Upper lobe of right lung (tissue), 1 donor: ENCODE measurements around the gene MIX23. TPM values are rescaled to one million over a fixed set of nuclear protein-coding genes. Genes with fewer than 3 reads are reported as not detected.

Experiments used
- ATAC-seq: fragments of 200-7000 bp; cut with Tn5 transposase; one replicate; pipeline ENCODE4 v1.9.1; 2020; ENCODE audit warnings: mild to moderate bottlenecking, moderate library complexity
- DNase-seq: peaks from one replicate; pipeline ENCODE4 v3.0.0-alpha.2; 2020
- H3K27ac ChIP-seq: fragments of 200-600 bp; one replicate; pipeline ENCODE4 v1.8.0; 2022
- H3K27me3 ChIP-seq: fragments of 200-600 bp; one replicate; pipeline ENCODE4 v1.8.0; 2022; ENCODE audit warnings: mild to moderate bottlenecking
- H3K36me3 ChIP-seq: fragments of 200-600 bp; one replicate; pipeline ENCODE4 v1.8.0; 2022
- H3K4me1 ChIP-seq: fragments of 200-600 bp; one replicate; pipeline ENCODE4 v1.8.0; 2022
- H3K4me3 ChIP-seq: fragments of 200-600 bp; one replicate; pipeline ENCODE4 v1.8.0; 2022; ENCODE audit warnings: mild to moderate bottlenecking
- H3K9me3 ChIP-seq: fragments of 200-600 bp; one replicate; pipeline ENCODE4 v1.8.0; 2022
- intact Hi-C: fragments of 100-400 bp; cut with DNase I; formaldehyde crosslinking; loops from one replicate; pipeline ENCODE4 v1.11.0; 2022
- total RNA-seq: library from RNA; stranded (reverse); fragmentation: NEBNext Ultra II Directional; extraction: Animal tissue kit (Norgen Biotek cat#: 25700); gene quantifications from one replicate; pipeline ENCODE4 v1.2.1, GENCODE V29; 2021
- TF ChIP-seq, protein P1 (sequence below): fragments of 200-600 bp; IDR thresholded peaks from one replicate; pipeline ENCODE4 v1.8.0; 2022; ENCODE audit warnings: antibody characterized with exemption
- donor health status: DM: no; HTN: yes; CAD: no; lungs with severe emphysema.

MIX23 gene
- total RNA-seq, 1 donor from 2014 or later = 20.9 TPM

DNA sequence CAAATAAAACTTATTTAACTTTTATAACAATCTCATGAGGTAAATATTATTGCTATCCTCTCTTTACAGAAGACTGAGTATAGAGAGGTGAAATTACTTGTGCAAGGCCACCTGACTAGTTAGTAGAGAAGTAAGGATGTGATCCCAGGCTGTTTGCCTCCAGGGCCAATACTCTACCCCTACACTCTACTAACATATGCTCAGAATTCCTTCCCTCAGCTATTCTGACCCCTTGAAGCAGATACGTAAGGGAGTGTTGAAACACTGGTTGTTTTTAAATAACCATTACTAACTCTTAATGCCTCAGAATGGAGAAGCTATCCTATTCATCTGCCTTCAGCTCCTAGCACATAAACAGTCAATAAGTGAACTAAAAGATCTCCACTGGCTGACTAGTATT lies 33.9 kb downstream of the MIX23 start:
- ATAC-seq = no peak
- no peaks in the 10 kb centered on the region for H3K4me1 ChIP-seq
- no peaks in the 10 kb centered on the region for H3K27me3 ChIP-seq
- H3K36me3 ChIP-seq = no peaks in the 10 kb centered on the region
- no peak overlapping the region for H3K27ac ChIP-seq
- no peak overlapping the region for H3K4me3 ChIP-seq
- H3K9me3 ChIP-seq = no peaks in the 10 kb centered on the region
- intact Hi-C loops = no loop called here
- DNase-seq = no peak
- TF ChIP-seq, protein P1, sequence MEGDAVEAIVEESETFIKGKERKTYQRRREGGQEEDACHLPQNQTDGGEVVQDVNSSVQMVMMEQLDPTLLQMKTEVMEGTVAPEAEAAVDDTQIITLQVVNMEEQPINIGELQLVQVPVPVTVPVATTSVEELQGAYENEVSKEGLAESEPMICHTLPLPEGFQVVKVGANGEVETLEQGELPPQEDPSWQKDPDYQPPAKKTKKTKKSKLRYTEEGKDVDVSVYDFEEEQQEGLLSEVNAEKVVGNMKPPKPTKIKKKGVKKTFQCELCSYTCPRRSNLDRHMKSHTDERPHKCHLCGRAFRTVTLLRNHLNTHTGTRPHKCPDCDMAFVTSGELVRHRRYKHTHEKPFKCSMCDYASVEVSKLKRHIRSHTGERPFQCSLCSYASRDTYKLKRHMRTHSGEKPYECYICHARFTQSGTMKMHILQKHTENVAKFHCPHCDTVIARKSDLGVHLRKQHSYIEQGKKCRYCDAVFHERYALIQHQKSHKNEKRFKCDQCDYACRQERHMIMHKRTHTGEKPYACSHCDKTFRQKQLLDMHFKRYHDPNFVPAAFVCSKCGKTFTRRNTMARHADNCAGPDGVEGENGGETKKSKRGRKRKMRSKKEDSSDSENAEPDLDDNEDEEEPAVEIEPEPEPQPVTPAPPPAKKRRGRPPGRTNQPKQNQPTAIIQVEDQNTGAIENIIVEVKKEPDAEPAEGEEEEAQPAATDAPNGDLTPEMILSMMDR = no peak

DNA sequence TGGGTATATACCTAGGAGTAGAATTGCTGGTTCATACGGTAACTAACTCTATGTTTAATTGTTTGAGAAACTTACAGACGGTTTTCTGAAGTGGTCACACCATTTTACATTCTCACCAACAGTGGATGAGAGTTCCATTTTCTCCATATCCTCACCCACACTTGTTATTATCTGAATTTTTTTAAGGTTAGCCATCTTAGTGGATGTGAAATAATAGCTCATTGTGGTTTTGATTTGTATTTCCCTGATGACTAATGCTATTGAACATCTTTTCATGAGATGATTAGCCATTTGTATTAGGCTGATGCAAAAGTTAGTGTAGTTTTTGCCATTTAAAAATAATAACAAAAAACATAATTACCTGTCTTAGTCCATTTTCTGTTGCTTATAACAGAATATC lies 39.4 kb downstream of the MIX23 start:
- H3K4me3 ChIP-seq = no peak overlapping the region
- ATAC-seq = no peak
- intact Hi-C loops = no loop called here
- H3K4me1 ChIP-seq = no peaks in the 10 kb centered on the region
- no peaks in the 10 kb centered on the region for H3K9me3 ChIP-seq
- no peaks in the 10 kb centered on the region for H3K27me3 ChIP-seq
- TF ChIP-seq, protein P1 = no peak
- H3K27ac ChIP-seq = no peak overlapping the region
- H3K36me3 ChIP-seq = no peaks in the 10 kb centered on the region
- no peak for DNase-seq

DNA sequence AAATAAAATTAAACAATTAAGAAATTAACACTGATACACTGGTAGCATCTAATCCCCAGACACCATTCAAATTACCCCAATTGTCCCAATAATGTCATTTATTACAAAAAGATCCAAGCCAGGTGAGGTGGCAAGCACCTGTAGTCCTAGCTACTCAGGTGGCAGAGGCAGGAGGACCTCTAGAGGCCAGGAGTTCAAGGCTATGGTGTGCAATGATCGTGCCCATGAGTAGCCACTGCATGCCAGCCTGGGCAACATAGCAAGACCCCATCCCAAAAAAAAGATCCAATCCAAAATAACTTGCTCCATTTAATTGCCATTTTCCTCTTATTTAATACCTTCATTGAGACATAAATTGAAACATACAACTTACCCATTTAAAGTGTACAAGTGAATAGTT lies 40.2 kb downstream of the MIX23 start:
- H3K4me3 ChIP-seq = no peak overlapping the region
- intact Hi-C loops = no loop called here
- H3K27me3 ChIP-seq = no peaks in the 10 kb centered on the region
- H3K9me3 ChIP-seq = no peaks in the 10 kb centered on the region
- ATAC-seq (no peak), DNase-seq (no peak)
- H3K4me1 ChIP-seq = no peaks in the 10 kb centered on the region
- no peak overlapping the region for H3K27ac ChIP-seq
- H3K36me3 ChIP-seq = no peaks in the 10 kb centered on the region
- TF ChIP-seq, protein P1 = no peak

DNA sequence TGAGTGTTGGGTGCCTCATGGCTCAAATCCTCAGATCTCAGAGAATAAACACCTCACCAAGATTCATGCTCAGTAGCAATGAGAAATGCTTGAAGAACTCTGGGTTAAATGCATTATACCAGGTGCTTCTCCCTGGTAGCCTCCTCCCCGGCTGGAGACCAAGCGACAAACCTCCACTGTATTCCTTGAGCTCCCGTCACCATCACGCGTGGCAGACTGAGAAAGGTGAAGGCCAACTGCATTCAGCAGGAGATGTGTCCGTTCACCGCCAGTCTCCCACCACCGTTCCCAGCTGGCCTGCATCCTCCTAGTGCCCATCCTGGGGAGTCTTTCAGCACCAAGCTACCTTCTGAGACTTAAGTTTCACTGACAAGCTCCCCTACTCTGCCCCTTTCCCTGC lies 50.5 kb downstream of the MIX23 start:
- H3K27me3 ChIP-seq = no peaks in the 10 kb centered on the region
- no peaks in the 10 kb centered on the region for H3K4me1 ChIP-seq
- intact Hi-C loops = no loop called here
- H3K4me3 ChIP-seq = no peak overlapping the region
- H3K9me3 ChIP-seq = no peaks in the 10 kb centered on the region
- no peaks in the 10 kb centered on the region for H3K36me3 ChIP-seq
- TF ChIP-seq, protein P1 = no peak
- ATAC-seq = no peak
- H3K27ac ChIP-seq = no peak overlapping the region
- no peak for DNase-seq

DNA sequence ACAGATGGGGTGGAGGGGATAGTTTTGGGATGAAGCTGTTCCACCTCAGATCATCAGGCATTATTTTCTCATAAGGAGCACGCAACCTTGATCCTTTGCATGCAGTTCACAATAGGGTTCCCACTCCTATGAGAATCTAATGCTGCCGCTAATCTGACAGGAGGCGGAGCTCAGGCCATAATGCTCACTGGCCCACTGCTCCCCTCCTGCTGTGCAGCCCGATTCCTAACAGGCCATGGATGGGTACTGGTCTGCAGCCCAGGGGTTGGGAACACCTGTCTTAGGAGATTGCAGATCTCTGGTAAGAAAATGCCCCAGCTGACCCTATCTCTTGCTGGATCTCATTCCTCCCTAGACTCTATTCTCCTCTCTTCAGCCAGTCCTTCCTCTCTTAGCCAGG lies 51.1 kb downstream of the MIX23 start:
- intact Hi-C loops = no loop called here
- Histone ChIP-seq H3K27me3 (no peaks in the 10 kb centered on the region), H3K9me3 (no peaks in the 10 kb centered on the region), H3K4me1 (no peaks in the 10 kb centered on the region), H3K27ac (no peak overlapping the region), H3K36me3 (no peaks in the 10 kb centered on the region), H3K4me3 (no peak overlapping the region)
- ATAC-seq (no peak), DNase-seq (no peak)
- TF ChIP-seq, protein P1 = no peak

DNA sequence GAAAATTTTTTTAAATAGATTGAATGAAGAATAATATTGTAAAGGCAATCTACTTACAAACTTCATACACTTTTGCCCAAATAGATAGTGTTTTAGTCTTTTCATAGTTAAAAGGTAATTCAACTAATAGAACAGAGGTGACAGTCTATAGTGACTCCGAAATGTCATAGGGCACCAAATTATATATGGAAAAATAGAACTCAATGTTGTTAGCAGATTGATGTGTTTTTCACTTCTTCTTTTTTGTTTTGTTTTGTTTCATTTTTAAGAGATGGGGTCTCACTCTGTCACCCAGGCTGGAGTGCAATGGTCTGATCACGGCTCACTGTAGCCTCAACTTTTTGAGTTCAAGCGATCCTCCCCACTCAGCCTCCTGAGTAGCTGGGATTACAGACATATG lies 57.3 kb downstream of the MIX23 start:
- H3K4me3 ChIP-seq = peak overlapping the region; percentile 42
- H3K9me3 ChIP-seq = no peaks in the 10 kb centered on the region
- no peak for DNase-seq
- H3K27ac ChIP-seq = no peak overlapping the region
- TF ChIP-seq, protein P1 = no peak
- H3K36me3 ChIP-seq = no peaks in the 10 kb centered on the region
- no peaks in the 10 kb centered on the region for H3K27me3 ChIP-seq
- ATAC-seq = no peak
- no peaks in the 10 kb centered on the region for H3K4me1 ChIP-seq
- intact Hi-C loops = no loop called here
